HG03460 (cell line): Measurements from ENCODE around the gene ARSD.
A peak's percentile ranks its signal among the peaks of the same experiment; 100 is the strongest.
"Not testable (repeated sequence)": the region's sequence is repeated elsewhere in the genome, so short reads cannot be mapped to it uniquely, and the experiment has no call there.

Experiments
- ATAC-seq: cut with Tn5 transposase; IDR thresholded peaks from one replicate; pipeline ENCODE4 v1.9.1; 2021; ENCODE audit not compliant: unreplicated experiment

ARSD gene

GRCh38 chrX:2897690-2898623 lies 31.2 kb downstream of the ARSD start:
- peak; percentile 62 for ATAC-seq

GRCh38 chrX:2897311-2897689 lies 31.8 kb downstream of the ARSD start:
- ATAC-seq = no peak

- ATAC-seq = no peak
Observed at GRCh38 chrX:2894885-2895292, 34.2 kb downstream of the ARSD start.

- no peak for ATAC-seq
Observed at GRCh38 chrX:2892816-2893215, 36.3 kb downstream of the ARSD start.

GRCh38 chrX:2890536-2891460 lies 38.3 kb downstream of the ARSD start:
- not testable (repeated sequence) for ATAC-seq

- ATAC-seq = not testable (repeated sequence)
Observed at GRCh38 chrX:2889706-2890490, 39.2 kb downstream of the ARSD start.

GRCh38 chrX:2889045-2889605 lies 40.0 kb downstream of the ARSD start:
- ATAC-seq = no peak

GRCh38 chrX:2888309-2888708 lies 40.8 kb downstream of the ARSD start:
- ATAC-seq = no peak

GRCh38 chrX:2883770-2884169 lies 45.4 kb downstream of the ARSD start:
- no peak for ATAC-seq

- ATAC-seq = no peak
Observed at GRCh38 chrX:2879670-2880069, 49.5 kb downstream of the ARSD start.

- ATAC-seq = no peak
Observed at GRCh38 chrX:2878563-2878962, 50.6 kb downstream of the ARSD start.

- ATAC-seq = no peak
Observed at GRCh38 chrX:2875798-2876399, 53.2 kb downstream of the ARSD start.

GRCh38 chrX:2875136-2875481 lies 54.0 kb downstream of the ARSD start:
- no peak for ATAC-seq

GRCh38 chrX:2874222-2875135 lies 54.7 kb downstream of the ARSD start:
- no peak for ATAC-seq

GRCh38 chrX:2872671-2873277 lies 56.4 kb downstream of the ARSD start:
- no peak for ATAC-seq

GRCh38 chrX:2871831-2872230 lies 57.3 kb downstream of the ARSD start:
- ATAC-seq = no peak

GRCh38 chrX:2870650-2871049 lies 58.5 kb downstream of the ARSD start:
- no peak for ATAC-seq

- no peak for ATAC-seq
Observed at GRCh38 chrX:2867206-2867605, 61.9 kb downstream of the ARSD start.

- no peak for ATAC-seq
Observed at GRCh38 chrX:2863646-2864045, 65.5 kb downstream of the ARSD start.
